GM11168 (cell line): ENCODE data around the gene ARHGAP9.
"Not testable (repeated sequence)": the region's sequence is repeated elsewhere in the genome, so short reads cannot be mapped to it uniquely, and the experiment has no call there.

ENCODE experiments used
- in situ Hi-C: fragments of 300-500 bp; cut with MboI; formaldehyde crosslinking; loops from one replicate; pipeline ENCODE4 v1.12.0; 2022; ENCODE audit warnings: low sequenced_read_pairs; ENCODE audit not compliant: unreplicated experiment

Gene ARHGAP9

GRCh38 chr12:57497223-57498131 lies 17.8 kb upstream of the ARHGAP9 start:
- in situ Hi-C loops, result no loop called here

GRCh38 chr12:57496822-57497221 lies 17.2 kb upstream of the ARHGAP9 start:
- in situ Hi-C loops, result no loop called here

GRCh38 chr12:57495051-57495701 lies 15.5 kb upstream of the ARHGAP9 start:
- in situ Hi-C loops, result not testable (repeated sequence)

- in situ Hi-C loops, result no loop called here
These were observed 12.0 kb upstream of the ARHGAP9 start for GRCh38 chr12:57491393-57492280.

GRCh38 chr12:57490126-57490525 lies 10.5 kb upstream of the ARHGAP9 start:
- in situ Hi-C loops, result no loop called here

- in situ Hi-C loops, result no loop called here
These were observed 9.5 kb upstream of the ARHGAP9 start for GRCh38 chr12:57489157-57489641.

- in situ Hi-C loops, result no loop called here
These were observed 8.9 kb upstream of the ARHGAP9 start for GRCh38 chr12:57488402-57489156.

GRCh38 chr12:57487597-57488401 lies 8.1 kb upstream of the ARHGAP9 start, which contains the start of gene MARS1:
MARS1 (plus strand) TSS chr12:57488068; CDS start chr12:57488091, 23 bp downstream.
- in situ Hi-C loops, result no loop called here

- in situ Hi-C loops, result no loop called here
These were observed 7.5 kb upstream of the ARHGAP9 start for GRCh38 chr12:57487055-57487596.

- in situ Hi-C loops, result no loop called here
These were observed 6.0 kb upstream of the ARHGAP9 start for GRCh38 chr12:57485695-57486094.

- in situ Hi-C loops, result no loop called here
These were observed 3.8 kb upstream of the ARHGAP9 start for GRCh38 chr12:57483466-57483865.

GRCh38 chr12:57481671-57482070 lies 2.0 kb upstream of the ARHGAP9 start:
- in situ Hi-C loops, result no loop called here

GRCh38 chr12:57479043-57479375 lies 657 bp downstream of the ARHGAP9 start:
- in situ Hi-C loops, result no loop called here

- in situ Hi-C loops, result no loop called here
These were observed 1.7 kb downstream of the ARHGAP9 start for GRCh38 chr12:57477710-57478681.

GRCh38 chr12:57476993-57477709 lies 2.5 kb downstream of the ARHGAP9 start:
- in situ Hi-C loops, result no loop called here

- in situ Hi-C loops, result no loop called here
These were observed 3.3 kb downstream of the ARHGAP9 start for GRCh38 chr12:57476162-57476992.
